Hematopoietic multipotent progenitor cell treated with erythropoietin and hydrocortisone succinate and interleukin-3 and kit ligand, for 6 days (in vitro differentiated cells): ENCODE data around the gene GTF2H2.
"Not testable (repeated sequence)": the region's sequence is repeated elsewhere in the genome, so short reads cannot be mapped to it uniquely, and the experiment has no call there.

Source experiments
- DNase-seq: peaks from one replicate; pipeline ENCODE4 v3.0.0-alpha.2; 2015

The GTF2H2 gene

GRCh38 chr5:71067262-71067928 is at the start of gene GTF2H2:
Gene GTF2H2, minus strand, starts transcription at chr5:71067676. Its CDS starts 4,913 bp downstream, at chr5:71062763.
- DNase-seq = not testable (repeated sequence)

- DNase-seq = not testable (repeated sequence)
Observed at GRCh38 chr5:71109730-71110275, 42.3 kb upstream of the GTF2H2 start.

DNA sequence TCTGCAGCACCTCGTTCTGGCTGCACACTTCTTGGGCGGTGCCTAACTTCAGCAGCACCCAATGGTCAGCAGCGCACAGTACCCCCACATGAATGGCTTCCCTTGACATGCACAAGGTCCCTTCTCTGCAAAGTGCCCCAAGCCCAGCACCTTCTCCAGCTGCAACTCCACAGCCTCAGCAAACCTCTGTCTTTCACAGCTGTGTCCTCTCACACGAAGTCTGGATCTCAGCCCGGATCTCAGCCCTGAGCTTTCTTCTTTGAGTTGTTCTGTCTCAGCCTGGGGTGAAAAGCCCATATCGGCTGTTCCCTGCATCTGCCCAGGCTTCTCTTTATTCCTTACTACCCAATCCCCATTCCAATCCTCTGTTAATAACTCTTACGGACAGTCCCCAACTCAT is 32.5 kb upstream of the GTF2H2 start:
- DNase-seq = not testable (repeated sequence)

- DNase-seq = not testable (repeated sequence)
Observed at GRCh38 chr5:71097930-71098203, 30.4 kb upstream of the GTF2H2 start.

DNA sequence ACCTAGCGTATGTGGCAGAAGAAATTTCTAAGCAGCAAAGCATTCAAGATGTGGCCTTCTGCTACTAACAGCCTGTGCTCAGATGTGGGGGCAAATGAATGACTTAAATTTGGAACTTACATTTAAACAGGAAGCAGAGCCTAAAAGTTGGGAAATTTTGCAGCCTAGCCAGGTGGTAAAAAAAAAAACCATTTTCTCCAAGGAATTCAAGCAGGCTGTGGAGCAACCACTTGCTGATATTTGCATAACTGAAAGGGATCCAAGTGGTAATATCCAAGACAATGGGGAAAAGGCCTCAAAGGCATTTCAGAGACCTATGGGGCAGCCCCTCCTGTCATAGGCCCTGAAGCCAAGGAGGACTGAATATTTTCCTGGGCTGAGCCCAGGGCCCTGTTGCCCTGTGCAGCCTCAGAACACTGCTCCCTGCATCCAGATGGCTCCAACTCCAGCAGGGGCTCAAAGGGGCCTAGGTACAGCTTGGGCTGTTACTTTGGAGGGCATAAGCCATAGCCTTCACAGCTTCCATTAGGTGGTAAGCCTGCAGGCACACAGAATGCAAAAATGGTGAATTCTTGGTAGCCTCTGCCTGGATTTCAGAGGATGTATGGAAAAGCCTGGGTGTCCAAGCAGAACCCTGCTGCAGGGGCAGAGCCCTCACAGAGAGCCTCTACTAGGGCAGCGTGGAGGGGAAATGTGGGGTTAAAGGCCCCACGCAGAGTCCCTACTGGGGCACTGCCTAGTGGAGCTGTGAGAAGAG is 29.9 kb upstream of the GTF2H2 start:
- DNase-seq = not testable (repeated sequence)

DNA sequence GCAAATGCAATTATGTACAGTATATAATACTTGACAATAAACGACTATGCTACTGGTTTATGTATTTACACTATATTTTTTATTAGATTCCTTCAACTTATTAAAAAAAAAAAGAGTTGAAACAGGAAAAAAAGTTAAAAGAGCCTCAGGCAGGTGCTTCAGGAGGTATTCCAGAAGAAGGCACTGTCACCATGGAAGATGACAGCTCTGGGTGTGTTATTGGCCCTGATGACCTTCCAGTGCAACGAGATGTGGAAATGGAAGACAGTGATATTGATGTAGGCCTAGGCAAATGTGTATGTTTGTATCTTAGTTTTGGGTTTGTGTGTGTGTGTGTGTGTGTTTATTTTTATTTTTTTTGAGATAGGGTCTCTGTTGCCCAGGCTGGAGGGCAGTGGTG is 22.3 kb upstream of the GTF2H2 start:
- DNase-seq = not testable (repeated sequence)

GRCh38 chr5:71088754-71089153 is 21.3 kb upstream of the GTF2H2 start:
- DNase-seq = not testable (repeated sequence)

GRCh38 chr5:71086145-71086544 is 18.7 kb upstream of the GTF2H2 start:
- DNase-seq = not testable (repeated sequence)

DNA sequence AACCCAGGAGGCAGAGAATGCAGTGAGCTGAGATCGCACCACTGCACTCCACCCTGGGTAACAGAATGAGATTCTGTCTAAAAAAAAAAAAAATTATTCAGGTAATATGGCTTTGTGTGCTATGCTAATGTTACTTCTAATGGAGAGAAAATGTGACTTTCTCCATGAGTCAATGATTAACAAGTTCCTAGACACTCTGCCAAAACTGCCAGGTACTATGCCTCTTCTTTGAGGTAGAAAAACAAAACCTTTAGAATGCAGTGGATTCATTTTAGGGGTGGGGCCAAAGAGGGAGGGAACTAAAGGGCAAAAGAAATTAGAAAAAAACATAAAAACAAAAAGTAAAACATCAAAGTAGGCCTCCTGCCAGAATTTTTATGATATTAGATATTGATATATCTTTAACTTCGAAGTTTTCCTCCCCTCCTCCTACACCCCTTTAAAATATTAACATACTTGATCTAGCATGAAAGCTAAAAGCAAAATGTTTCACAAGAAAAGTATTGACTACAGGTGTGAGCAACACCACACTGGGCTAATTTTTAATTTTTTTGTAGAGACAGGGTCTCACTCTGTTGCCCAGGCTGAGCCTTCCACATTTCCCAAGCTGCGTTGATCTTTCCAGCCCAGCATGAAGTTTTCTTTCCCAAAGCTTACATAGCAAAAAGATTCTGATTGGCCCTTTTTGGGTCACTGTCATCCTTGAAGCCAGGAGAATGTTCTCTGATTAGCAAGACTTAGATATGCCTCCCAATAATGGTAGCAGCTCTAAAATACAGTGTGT is 17.0 kb upstream of the GTF2H2 start:
- DNase-seq = not testable (repeated sequence)

DNA sequence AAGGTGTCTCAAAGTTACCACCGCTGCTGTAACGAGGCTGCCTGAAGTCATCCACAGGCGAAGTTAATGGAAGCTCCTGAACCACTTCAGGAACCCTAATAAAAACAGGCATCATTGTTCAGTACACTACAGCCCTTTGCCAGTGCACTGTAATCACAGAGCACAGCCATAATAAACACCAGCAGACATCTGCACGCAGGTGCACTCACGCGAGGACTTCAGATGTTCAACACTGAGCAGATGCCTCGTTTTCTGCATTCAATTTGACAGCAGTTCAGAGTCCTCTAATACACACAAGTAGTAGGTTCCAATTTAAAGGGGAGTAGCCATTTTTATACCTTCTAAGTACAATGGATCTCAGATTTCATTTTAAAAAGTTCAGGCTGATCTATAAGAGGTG is 15.4 kb upstream of the GTF2H2 start:
- DNase-seq = not testable (repeated sequence)

GRCh38 chr5:71082340-71082739 is 14.9 kb upstream of the GTF2H2 start:
- not testable (repeated sequence) for DNase-seq

DNA sequence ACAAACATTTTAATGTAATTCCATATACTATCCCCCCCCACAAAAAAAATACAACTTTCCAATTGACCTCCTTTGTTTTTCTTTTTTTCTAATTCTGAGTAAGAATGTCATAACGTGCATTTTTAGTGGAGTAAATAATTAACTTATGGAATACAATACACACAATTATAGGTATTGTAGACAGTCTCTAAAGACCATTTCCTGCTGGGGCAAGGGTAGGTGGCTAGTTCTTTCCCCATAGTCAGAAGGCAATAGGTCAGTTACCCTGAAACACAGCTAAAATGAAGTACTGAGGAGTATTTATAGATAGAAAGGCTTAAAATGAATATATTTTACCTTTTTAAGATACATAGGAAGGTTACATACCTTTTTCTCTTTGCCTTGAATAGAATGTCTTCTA is 6.2 kb downstream of the GTF2H2 start:
- DNase-seq = not testable (repeated sequence)

DNA sequence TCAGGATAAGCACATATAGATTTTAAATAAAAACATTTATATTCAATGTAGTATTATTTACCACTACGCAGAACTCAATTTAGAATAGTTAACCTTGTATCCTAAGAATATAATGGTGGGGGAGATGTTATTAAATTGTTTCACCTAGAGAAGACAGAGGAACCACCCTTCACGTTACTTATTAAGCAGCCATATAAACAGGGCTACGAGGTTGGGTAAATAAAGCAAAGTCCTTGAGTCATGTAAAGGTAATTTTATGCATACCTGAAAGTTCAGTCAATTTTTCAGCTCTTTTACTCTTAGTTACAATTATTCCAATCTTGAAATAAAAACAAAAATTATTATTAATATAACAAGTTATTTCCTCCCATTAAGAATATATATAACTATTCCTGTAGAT is 8.1 kb downstream of the GTF2H2 start:
- not testable (repeated sequence) for DNase-seq

DNA sequence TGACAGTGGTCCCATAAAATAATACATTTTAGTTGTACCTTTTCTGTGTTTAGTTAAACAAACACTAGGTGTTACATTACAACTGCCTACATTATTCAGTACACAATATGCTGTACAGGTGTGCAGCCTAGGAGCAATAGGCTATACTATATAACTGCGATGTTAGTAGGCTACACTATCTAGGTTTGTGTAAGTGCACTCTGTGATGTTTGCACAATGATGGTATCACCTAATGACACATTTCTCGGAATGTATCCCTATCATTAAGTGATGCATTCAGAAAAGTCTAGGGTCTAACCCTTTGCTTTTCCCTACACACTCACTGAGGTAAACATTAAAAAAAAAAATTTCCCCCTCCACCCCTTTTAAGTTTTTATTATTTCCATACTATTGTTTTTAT is 22.7 kb downstream of the GTF2H2 start:
- DNase-seq = not testable (repeated sequence)

DNA sequence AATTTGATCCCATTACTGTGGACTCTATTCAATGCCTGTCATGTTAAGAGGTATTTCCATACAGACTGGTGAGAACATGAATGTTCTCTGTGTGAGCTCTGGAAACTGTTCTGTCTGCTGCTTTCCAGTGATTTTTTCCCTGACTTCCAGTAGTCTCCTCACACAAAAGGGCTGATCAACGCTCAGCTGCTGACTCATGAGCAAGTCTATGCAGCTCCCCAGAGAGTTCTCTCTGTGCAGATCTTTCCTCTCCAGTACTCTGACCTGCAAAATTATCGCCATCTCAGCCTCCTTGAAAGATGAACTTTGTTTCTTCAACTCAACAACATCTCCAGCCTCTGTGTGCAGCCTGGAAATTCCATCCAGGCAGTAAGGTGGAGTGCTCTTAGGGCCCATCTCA is 23.3 kb downstream of the GTF2H2 start:
- not testable (repeated sequence) for DNase-seq

DNA sequence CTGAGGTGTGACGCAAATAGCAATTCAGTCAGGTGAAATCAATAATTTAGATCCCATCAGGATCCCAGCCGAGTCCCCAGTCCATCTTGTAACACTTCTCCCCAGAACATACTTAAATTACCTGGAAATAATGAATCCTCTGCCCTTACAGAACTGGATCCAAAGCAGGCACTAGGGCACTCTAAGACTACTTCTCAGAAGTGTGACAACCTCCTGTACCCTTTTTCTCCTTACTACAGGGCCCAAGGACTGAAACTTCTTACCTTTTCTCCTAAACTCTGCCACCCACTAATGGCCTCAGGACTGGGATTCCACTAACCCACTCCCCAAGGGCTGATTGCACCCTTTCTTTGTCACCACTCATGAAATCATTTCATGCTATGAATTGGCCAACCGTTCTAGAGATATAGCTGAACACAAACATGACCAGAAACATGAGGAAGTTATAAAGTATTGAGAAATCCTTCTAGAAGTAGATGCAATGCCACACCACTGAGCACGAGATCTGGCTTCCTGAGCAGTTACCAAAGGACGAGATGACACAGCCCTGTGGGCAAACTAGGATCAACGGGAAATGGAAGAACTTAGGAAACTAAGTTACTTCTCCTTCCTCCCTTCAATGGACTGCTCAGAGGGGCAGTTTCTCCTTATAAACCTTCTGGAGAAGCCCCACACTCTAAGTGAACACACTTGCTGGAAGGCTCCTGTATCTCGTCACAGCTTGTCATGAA is 36.3 kb downstream of the GTF2H2 start:
- not testable (repeated sequence) for DNase-seq

GRCh38 chr5:71025289-71025953 is 42.1 kb downstream of the GTF2H2 start, which contains the start of gene NAIP:
Gene NAIP, minus strand, starts transcription at chr5:71025339. Its CDS starts 12,424 bp downstream, at chr5:71012915.
- DNase-seq = not testable (repeated sequence)

GRCh38 chr5:71020643-71021042 is 46.8 kb downstream of the GTF2H2 start:
- not testable (repeated sequence) for DNase-seq

DNA sequence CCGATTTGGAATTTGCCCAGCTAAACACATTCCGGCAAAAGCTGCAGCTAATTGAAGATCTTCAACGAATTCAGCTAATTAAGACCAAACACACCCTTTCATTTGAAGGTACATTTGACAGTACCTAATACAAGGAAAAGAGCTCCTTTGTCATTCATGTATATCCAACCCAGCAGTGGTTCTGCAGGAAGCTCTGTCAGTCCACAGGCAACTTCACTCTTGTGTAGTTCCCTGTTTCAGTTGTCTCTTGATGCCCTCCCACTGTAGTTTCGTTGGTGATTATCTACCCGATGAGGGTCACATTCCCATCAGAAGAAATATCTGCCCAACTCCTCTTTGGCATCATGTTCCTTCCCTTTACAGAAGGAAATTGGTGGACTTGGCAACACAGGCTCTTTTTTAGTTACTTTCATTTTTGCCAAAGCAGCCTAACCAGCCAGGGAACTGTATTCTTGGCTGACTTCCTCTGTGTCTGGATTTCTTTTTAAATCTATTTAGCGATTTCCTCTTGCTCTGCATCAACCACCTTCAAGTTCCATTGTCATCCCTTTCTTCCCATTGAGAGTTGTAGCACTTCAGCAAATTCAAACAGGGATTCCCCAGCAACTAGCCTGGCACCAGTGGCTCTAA is 49.0 kb downstream of the GTF2H2 start:
- DNase-seq = not testable (repeated sequence)

GRCh38 chr5:71014176-71014575 is 53.3 kb downstream of the GTF2H2 start:
- no peak for DNase-seq

- DNase-seq = peak; percentile 20
Observed at GRCh38 chr5:71013575-71013974, 53.9 kb downstream of the GTF2H2 start.
